ENCODE measurements around the gene SEC61G. TPM values are rescaled to one million over a fixed set of nuclear protein-coding genes. Genes with fewer than 3 reads are reported as not detected.

SEC61G gene
- total and polyA plus RNA-seq, 10 of the 15 experiments (the other 5 are each of a cell fraction or from before 2014, with no cell fraction given) = 163 to 809 (median 346) TPM

- H3K79me2 ChIP-seq (ENCODE audit: control insufficient read depth, insufficient read depth, low read length) = peaks cover 2% of the 10 kb centered on the region; the same call in 1 of the 2 replicates
- BruUV-seq (replicated peaks) = no TSS peak
- no peak overlapping the region for H3K4me2 ChIP-seq (ENCODE audit: control insufficient read depth, insufficient read depth)
- POLR2A ChIA-PET = interaction anchor here (0.6 kb wide), 2 partner anchors 106 to 325 kb away, joined by 3 to 5 read pairs; no protein-coding TSS in a partner anchor
- H3K27me3 ChIP-seq (replicated peaks in 1 of 2; ENCODE audit: control insufficient read depth in 2 of 2, insufficient read depth in 2 of 2, low read length in 1 of 2) = no peaks in the 10 kb centered on the region
- H3K9ac ChIP-seq (ENCODE audit: control insufficient read depth, insufficient read depth, low read length) = no peak overlapping the region
- no peak overlapping the region for H3K4me3 ChIP-seq
- ATAC-seq = no peak
- TF ChIP-seq BHLHE40 (IDR thresholded peaks at IDR 0.05; ENCODE audit: borderline replicate concordance in 1 of 2, low read depth in 2 of 2, low read length in 1 of 2) (no peak), SREBF1 (IDR thresholded peaks at IDR 0.05; ENCODE audit: low read length) (no peak), PRDM15 (CRISPR knock-in tag; IDR thresholded peaks at IDR 0.05) (no peak), RELA (IDR thresholded peaks at IDR 0.05; ENCODE audit: borderline replicate concordance, partially characterized antibody) (no peak), ATF2 (IDR thresholded peaks at IDR 0.05; ENCODE audit: low read length) (no peak), ZNF384 (IDR thresholded peaks at IDR 0.05; ENCODE audit: borderline replicate concordance, low read depth, low read length) (no peak), BMI1 (IDR thresholded peaks at IDR 0.05; ENCODE audit: borderline replicate concordance) (no peak), HDAC6 (IDR thresholded peaks at IDR 0.05; ENCODE audit: unreplicated experiment) (no peak), MTA2 (IDR thresholded peaks at IDR 0.05; ENCODE audit: low read depth) (no peak), KAT2A (conservative IDR thresholded peaks at IDR 0.05; ENCODE audit: control insufficient read depth, low read depth, low read length) (no peak), SIX5 (IDR thresholded peaks at IDR 0.05; ENCODE audit: low read depth, low read length, severe bottlenecking) (no peak), IRF3 (IDR thresholded peaks at IDR 0.05) (no peak), ZNF24 (IDR thresholded peaks at IDR 0.05) (no peak), SIN3A (IDR thresholded peaks at IDR 0.05; ENCODE audit: low read depth, low read length) (no peak), E2F8 (IDR thresholded peaks at IDR 0.05; ENCODE audit: low read depth, partially characterized antibody) (no peak), RUNX3 (IDR thresholded peaks at IDR 0.05; ENCODE audit: low read length) (no peak)
- no peaks in the 10 kb centered on the region for H3K9me3 ChIP-seq (replicated peaks; ENCODE audit: control insufficient read depth, insufficient read depth, low read length)
- no peak overlapping the region for H2AFZ ChIP-seq (ENCODE audit: control insufficient read depth, low read depth, low read length)
- 62% methylated on average over 9 of the region's 9 CpGs for WGBS (ENCODE audit: insufficient coverage, insufficient replicate concordance, low lambda C conversion rate, missing lambda C conversion rate)
- in situ Hi-C loops (cut with MboI) = loop anchor here (25.0 kb wide), 3 partner anchors 647 to 1122 kb away; partner anchors contain the start of genes VOPP1 and ZNF713
- no peaks in the 10 kb centered on the region for H3K4me1 ChIP-seq (ENCODE audit: control insufficient read depth, insufficient read depth, low read length)
- no peaks in the 10 kb centered on the region for H3K36me3 ChIP-seq (ENCODE audit: control insufficient read depth in 2 of 2, insufficient read depth in 2 of 2, low read length in 1 of 2)
- H4K20me1 ChIP-seq (ENCODE audit: control insufficient read depth, insufficient read depth) = no peaks in the 10 kb centered on the region
- intact Hi-C loops (cut with micrococcal nuclease; ENCODE audit: unreplicated experiment) = no loop called here
- DNase-seq (ENCODE audit: low read depth, low spot score) = no peak
- SMC1A ChIA-PET (ENCODE audit: uncharacterized antibody, unreplicated experiment) = no interaction called here
- RAD21 ChIA-PET (ENCODE audit: unreplicated experiment) = no interaction called here
- CTCF ChIA-PET = no interaction called here
- no peak for FAIRE-seq
- no peak overlapping the region for H3K27ac ChIP-seq (ENCODE audit: control insufficient read depth, insufficient read depth)
These were observed 5.8 kb upstream of the SEC61G start for GRCh38 chr7:54764861-54765260.
